ENCODE results near the gene POR. TPM values are rescaled to one million over a fixed set of nuclear protein-coding genes. Genes with fewer than 3 reads are reported as not detected.
"Not testable (repeated sequence)": the region's sequence is repeated elsewhere in the genome, so short reads cannot be mapped to it uniquely, and the experiment has no call there.

POR gene
- total and polyA plus RNA-seq, 2 donors, result 44.6 to 114 TPM

DNA sequence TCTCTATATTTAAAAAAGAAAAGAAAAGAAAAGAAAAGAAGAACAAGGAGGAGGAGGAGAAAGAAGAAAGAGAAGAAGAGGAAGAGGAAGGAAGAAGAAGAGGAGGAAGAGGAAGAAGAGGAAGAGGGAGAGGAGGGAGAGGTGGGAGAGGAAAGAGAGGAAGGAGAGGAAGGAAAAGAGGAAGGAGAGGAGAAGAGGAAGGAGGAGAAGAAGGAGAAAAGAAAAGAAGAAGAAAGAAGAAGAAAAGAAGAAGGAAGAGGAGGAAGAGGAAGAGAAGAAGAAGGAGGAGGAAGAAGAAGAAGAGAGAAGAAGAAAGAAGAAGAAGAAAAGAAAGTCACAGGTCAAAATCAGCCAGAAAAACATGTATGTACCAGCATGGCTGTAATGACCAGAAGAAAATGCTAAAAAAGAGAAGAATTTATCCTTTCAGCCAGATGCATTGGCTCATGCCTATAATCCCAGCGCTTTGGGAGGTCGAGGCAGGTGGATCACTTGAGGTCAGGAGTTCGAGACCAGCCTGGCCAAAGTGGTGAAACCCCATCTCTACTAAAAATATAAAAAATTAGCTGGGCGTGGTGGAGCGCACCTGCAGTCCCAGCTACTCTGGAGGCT, 5.3 kb upstream of the POR start:
- Histone ChIP-seq H3K27ac (ENCODE audit: low read depth in 1 of 2, low read length in 1 of 2) (no peak overlapping the region), H3K4me1 (ENCODE audit: control insufficient read depth in 2 of 2, insufficient read depth in 2 of 2, low read length in 2 of 2) (peaks cover 4 to 15% of the 10 kb centered on the region in 2 donors), H3K27me3 (ENCODE audit: control insufficient read depth in 2 of 2, insufficient read depth in 1 of 2, low read length in 1 of 2) (peaks cover 0 to 2% of the 10 kb centered on the region in 2 donors), H3K9me3 (ENCODE audit: control insufficient read depth in 2 of 2, insufficient read depth in 1 of 2, low read length in 1 of 2) (no peaks in the 10 kb centered on the region), H3K4me3 (ENCODE audit: low read length in 2 of 2) (no peak overlapping the region), H3K36me3 (ENCODE audit: control insufficient read depth in 2 of 2, insufficient read depth in 2 of 2, low read length in 1 of 2) (no peaks in the 10 kb centered on the region)
- WGBS, result 93% methylated on average over 5 of the region's 5 CpGs
- DNase-seq (ENCODE audit: low read depth in 6 of 9, low spot score in 9 of 9), result no peak

DNA sequence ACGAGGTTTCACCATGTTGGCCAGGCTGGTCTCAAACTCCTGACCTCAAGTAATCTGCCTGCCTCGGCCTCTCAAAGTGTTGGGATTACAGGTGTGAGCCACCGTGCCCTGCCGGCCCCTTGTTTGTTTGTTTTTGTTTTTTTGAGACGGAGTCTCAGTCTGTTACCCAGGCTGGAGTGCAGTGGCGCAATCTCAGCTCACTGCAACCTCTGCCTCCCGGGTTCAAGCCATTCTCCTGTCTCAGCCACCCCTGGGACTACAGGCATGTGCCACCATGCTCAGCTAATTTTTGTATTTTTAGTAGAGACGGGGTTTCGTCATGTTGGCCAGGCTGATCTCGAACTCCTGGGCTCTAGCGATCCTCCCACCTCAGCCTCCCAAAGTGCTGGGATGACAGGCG, 3.8 kb upstream of the POR start:
- not testable (repeated sequence) for H3K4me3 ChIP-seq (ENCODE audit: low read length in 2 of 2); H3K27ac ChIP-seq (ENCODE audit: low read depth in 1 of 2, low read length in 1 of 2); H3K9me3 ChIP-seq (ENCODE audit: control insufficient read depth in 2 of 2, insufficient read depth in 1 of 2, low read length in 1 of 2); DNase-seq (ENCODE audit: low read depth in 6 of 9, low spot score in 9 of 9); H3K27me3 ChIP-seq (ENCODE audit: control insufficient read depth in 2 of 2, insufficient read depth in 1 of 2, low read length in 1 of 2); H3K36me3 ChIP-seq (ENCODE audit: control insufficient read depth in 2 of 2, insufficient read depth in 2 of 2, low read length in 1 of 2)
- peaks cover 8 to 20% of the 10 kb centered on the region in 2 donors for H3K4me1 ChIP-seq (ENCODE audit: control insufficient read depth in 2 of 2, insufficient read depth in 2 of 2, low read length in 2 of 2)
- 92% methylated on average over 12 of the region's 12 CpGs for WGBS

DNA sequence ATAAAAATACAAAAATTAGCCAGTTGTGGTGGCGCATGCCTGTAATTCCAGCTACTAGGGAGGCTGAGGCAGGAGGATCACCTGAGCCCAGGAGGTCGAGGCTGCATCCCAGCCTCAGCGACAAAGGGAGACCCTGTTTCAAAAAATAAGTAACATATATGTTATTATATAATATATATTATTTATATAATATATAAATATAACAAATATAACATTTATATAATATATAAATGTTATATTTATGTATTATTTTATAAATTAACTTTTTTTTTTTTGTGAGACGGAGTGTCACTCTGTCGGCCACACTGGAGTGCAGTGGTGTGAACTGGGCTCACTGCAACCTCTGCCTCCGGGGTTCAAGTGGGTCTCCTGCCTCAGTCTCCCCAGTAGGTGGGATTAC, 1.5 kb upstream of the POR start:
- Histone ChIP-seq H3K4me3 (ENCODE audit: low read length in 2 of 2) (no peak overlapping the region), H3K4me1 (ENCODE audit: control insufficient read depth in 2 of 2, insufficient read depth in 2 of 2, low read length in 2 of 2) (peaks cover 16 to 20% of the 10 kb centered on the region in 2 donors), H3K27ac (ENCODE audit: low read depth in 1 of 2, low read length in 1 of 2) (no peak overlapping the region), H3K27me3 (ENCODE audit: control insufficient read depth in 2 of 2, insufficient read depth in 1 of 2, low read length in 1 of 2) (peaks cover 0 to 2% of the 10 kb centered on the region in 2 donors), H3K9me3 (ENCODE audit: control insufficient read depth in 2 of 2, insufficient read depth in 1 of 2, low read length in 1 of 2) (no peaks in the 10 kb centered on the region), H3K36me3 (ENCODE audit: control insufficient read depth in 2 of 2, insufficient read depth in 2 of 2, low read length in 1 of 2) (no peaks in the 10 kb centered on the region)
- no peak for DNase-seq (ENCODE audit: low read depth in 6 of 9, low spot score in 9 of 9)
- 99% methylated on average over 6 of the region's 6 CpGs for WGBS

DNA sequence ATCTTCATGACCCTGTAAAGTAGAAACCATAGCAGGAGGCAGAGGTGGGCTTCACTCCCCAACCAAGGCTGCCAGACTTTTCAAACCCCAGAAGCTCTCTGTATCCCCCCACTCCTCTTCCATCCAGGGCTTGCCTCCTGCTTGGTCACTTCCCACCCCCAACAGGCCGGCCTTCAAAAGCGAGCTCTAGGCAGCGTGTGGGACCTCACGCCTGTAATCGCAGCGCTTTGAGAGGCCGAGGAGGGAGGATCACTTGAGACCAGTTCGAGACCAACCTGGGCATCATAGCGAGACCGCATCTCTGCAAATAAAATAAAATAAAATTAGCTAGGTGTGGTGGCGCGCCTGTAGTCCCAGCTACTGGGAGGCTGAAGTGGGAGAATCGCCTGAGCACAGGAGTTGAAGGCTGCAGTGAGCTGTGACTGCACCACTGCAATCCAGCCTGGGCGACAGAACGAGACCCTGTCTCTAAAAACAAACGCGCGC, 743 bp upstream of the POR start:
- no peak for DNase-seq (ENCODE audit: low read depth in 6 of 9, low spot score in 9 of 9)
- H3K27ac ChIP-seq (ENCODE audit: low read depth in 1 of 2, low read length in 1 of 2), result peak overlapping the region; percentile 86 to 96

DNA sequence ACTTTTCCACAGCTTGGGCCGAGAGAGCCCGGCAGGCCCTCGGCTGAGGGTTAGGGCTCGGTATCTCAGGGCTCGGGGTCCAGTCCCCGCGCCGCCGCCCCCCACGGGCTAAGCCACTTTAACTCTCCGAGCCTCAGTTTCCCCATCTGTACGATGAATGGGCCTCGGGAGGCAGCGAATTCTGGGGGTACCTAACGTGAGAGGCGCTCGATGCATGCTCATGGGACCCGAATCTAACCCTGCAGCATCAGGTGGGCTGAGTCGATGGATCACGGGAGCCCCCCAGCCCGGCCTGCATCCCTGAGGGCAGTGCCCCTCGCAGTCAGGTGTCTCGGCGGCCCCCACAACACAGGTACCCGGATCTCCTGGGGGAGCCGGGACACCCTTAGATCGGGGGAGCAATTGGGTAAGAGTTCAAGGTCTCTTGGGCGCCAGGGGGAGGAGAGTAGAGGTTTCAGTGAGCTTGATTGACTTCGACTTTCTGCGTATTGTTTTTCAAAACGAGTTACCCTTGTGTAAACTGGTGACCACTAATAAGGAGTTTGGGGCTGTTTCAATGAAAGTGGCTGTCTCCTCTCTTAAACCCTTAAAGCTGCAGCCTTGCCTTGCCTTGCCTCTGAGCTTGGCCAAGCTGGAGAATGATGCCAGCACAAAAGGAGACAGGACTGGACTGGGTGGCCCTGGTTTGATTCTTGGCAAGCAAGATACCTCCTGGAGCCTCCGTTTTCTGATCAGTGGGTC, 631 bp downstream of the POR start:
- Histone ChIP-seq H3K4me3 (ENCODE audit: low read length in 2 of 2) (peak overlapping the region; percentile 86 to 97), H3K4me1 (ENCODE audit: control insufficient read depth in 2 of 2, insufficient read depth in 2 of 2, low read length in 2 of 2) (peaks cover 17 to 20% of the 10 kb centered on the region in 2 donors), H3K27ac (ENCODE audit: low read depth in 1 of 2, low read length in 1 of 2) (peak overlapping the region; percentile 68 to 90), H3K36me3 (ENCODE audit: control insufficient read depth in 2 of 2, insufficient read depth in 2 of 2, low read length in 1 of 2) (no peaks in the 10 kb centered on the region), H3K27me3 (ENCODE audit: control insufficient read depth in 2 of 2, insufficient read depth in 1 of 2, low read length in 1 of 2) (peaks cover 0 to 2% of the 10 kb centered on the region in 2 donors), H3K9me3 (ENCODE audit: control insufficient read depth in 2 of 2, insufficient read depth in 1 of 2, low read length in 1 of 2) (no peaks in the 10 kb centered on the region)
- 3% methylated on average over 32 of the region's 32 CpGs for WGBS
- peak in 3 of 9 donors; percentile 30 to 56 (median 34) for DNase-seq (ENCODE audit: low read depth in 6 of 9, low spot score in 9 of 9)

More for the DNA sequence above, 743 bp upstream of the POR start:
- Histone ChIP-seq H3K9me3 (ENCODE audit: control insufficient read depth in 2 of 2, insufficient read depth in 1 of 2, low read length in 1 of 2) (no peaks in the 10 kb centered on the region), H3K36me3 (ENCODE audit: control insufficient read depth in 2 of 2, insufficient read depth in 2 of 2, low read length in 1 of 2) (no peaks in the 10 kb centered on the region), H3K4me3 (ENCODE audit: low read length in 2 of 2) (peak overlapping the region; percentile 86), H3K4me1 (ENCODE audit: control insufficient read depth in 2 of 2, insufficient read depth in 2 of 2, low read length in 2 of 2) (peaks cover 16 to 20% of the 10 kb centered on the region in 2 donors), H3K27me3 (ENCODE audit: control insufficient read depth in 2 of 2, insufficient read depth in 1 of 2, low read length in 1 of 2) (peaks cover 0 to 2% of the 10 kb centered on the region in 2 donors)
- WGBS, result 53% methylated on average over 18 of the region's 18 CpGs

DNA sequence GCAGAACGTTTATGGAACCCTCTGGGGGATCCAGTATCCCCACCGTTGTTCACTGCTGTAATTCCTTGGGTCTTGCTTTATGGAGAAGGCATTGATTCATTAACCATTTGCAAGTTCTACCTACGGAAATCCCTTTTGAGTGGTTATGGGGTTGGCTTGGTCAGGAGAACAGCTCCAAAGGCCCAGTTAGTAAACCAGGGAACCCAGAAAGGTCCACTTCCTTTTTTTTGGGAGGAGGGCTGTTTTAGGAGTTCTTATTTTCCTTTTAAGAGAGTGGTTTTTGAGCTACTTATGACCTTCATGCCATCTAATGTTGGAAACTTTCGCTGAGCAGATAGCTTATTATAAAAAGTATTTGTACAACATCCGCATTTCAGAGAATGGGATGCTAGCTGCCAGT, 1.3 kb downstream of the POR start:
- Histone ChIP-seq H3K27ac (ENCODE audit: low read depth in 1 of 2, low read length in 1 of 2) (no peak overlapping the region), H3K36me3 (ENCODE audit: control insufficient read depth in 2 of 2, insufficient read depth in 2 of 2, low read length in 1 of 2) (peaks cover 2 to 3% of the 10 kb centered on the region in 2 donors), H3K27me3 (ENCODE audit: control insufficient read depth in 2 of 2, insufficient read depth in 1 of 2, low read length in 1 of 2) (no peaks in the 10 kb centered on the region), H3K9me3 (ENCODE audit: control insufficient read depth in 2 of 2, insufficient read depth in 1 of 2, low read length in 1 of 2) (no peaks in the 10 kb centered on the region), H3K4me1 (ENCODE audit: control insufficient read depth in 2 of 2, insufficient read depth in 2 of 2, low read length in 2 of 2) (peaks cover 19 to 20% of the 10 kb centered on the region in 2 donors), H3K4me3 (ENCODE audit: low read length in 2 of 2) (peak overlapping the region; percentile 86 to 97)
- WGBS, result 83% methylated on average over 5 of the region's 5 CpGs
- no peak for DNase-seq (ENCODE audit: low read depth in 6 of 9, low spot score in 9 of 9)

DNA sequence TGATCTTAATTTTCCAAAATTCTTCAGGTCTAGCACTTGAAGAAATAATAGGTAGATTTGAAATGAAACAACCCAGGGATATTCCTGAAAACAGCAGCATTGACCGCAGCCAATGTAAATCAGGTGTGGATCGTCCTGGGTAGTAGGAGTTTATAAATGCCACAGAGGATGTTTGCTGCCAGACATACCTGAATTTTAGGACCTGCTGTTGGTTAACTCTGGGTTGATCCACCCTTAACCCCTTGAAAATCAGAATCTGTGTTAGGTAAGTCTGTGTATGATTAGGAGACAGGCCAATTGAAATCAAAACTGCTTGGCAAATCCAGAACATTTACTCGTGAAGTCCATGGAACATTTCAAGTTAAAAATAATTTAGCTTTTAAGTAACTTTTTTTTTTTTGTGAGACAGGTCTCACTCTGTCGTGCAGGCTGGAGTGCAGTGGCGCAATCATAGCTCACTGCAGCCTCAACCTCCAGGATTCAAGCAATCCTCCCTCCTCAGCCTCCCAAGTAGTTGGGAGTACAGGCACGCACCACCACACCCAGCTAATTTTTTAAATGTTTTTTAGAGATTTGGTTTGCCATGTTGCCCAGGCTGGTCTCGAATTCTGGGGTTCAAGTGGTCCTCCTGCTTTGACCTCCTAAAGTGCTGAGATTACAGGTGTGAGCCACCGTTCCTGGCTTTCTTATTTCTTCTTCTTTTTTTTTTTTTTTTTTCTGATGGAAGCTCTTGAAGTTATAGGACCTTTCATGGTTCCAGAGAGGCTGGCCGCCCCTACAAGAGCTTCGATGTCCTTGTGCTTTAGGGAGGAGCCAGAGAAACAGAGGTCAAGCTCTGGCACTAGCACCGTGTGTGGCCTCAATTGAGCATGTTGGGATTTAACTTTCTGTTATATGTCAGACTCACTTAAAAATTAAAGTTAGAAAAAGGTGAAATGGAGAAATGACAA, 2.0 kb downstream of the POR start:
- Histone ChIP-seq H3K9me3 (ENCODE audit: control insufficient read depth in 2 of 2, insufficient read depth in 1 of 2, low read length in 1 of 2) (no peaks in the 10 kb centered on the region), H3K4me3 (ENCODE audit: low read length in 2 of 2) (peak overlapping the region in 1 of 2 donors; percentile 86), H3K27me3 (ENCODE audit: control insufficient read depth in 2 of 2, insufficient read depth in 1 of 2, low read length in 1 of 2) (no peaks in the 10 kb centered on the region), H3K27ac (ENCODE audit: low read depth in 1 of 2, low read length in 1 of 2) (no peak overlapping the region), H3K36me3 (ENCODE audit: control insufficient read depth in 2 of 2, insufficient read depth in 2 of 2, low read length in 1 of 2) (peaks cover 2 to 3% of the 10 kb centered on the region in 2 donors), H3K4me1 (ENCODE audit: control insufficient read depth in 2 of 2, insufficient read depth in 2 of 2, low read length in 2 of 2) (peaks cover 19 to 20% of the 10 kb centered on the region in 2 donors)
- WGBS, result 96% methylated on average over 11 of the region's 11 CpGs
- DNase-seq (ENCODE audit: low read depth in 6 of 9, low spot score in 9 of 9), result no peak

DNA sequence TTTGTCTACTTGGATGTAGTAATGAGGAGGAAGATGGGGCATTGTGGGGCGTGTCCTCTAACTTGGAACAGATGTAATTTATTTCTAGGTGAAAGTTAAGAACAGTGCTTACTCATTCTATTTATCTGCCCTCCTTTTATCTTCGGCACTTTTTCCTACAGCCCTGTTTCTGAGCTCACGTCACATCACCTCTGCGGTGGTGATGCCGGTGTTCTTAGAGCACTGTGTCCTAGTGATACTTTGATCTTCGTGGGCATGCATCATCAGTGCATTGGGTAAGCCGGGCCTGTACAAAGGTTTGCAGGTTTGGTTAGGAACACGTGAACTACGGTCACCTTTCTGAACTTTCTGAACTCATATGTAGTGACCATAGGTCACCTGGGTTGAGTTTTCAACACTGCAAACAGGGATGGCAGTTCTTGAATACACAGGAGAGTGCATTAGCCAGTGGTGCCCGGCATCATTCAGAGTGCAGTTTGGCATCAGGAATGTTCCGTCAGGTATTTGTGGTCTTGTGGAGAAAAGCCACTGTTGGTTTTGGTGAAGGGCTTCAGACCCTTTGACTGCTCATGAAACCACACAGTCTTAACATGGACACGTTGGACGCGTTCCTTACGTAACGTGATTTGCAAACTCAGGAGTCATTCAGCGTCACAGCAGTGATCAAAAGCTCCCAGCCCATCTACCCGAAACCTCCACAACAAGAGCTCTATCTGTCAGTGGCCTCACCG, 5.6 kb downstream of the POR start:
- Histone ChIP-seq H3K4me3 (ENCODE audit: low read length in 2 of 2) (no peak overlapping the region), H3K27ac (ENCODE audit: low read depth in 1 of 2, low read length in 1 of 2) (no peak overlapping the region), H3K4me1 (ENCODE audit: control insufficient read depth in 2 of 2, insufficient read depth in 2 of 2, low read length in 2 of 2) (peaks cover 12 to 16% of the 10 kb centered on the region in 2 donors), H3K9me3 (ENCODE audit: control insufficient read depth in 2 of 2, insufficient read depth in 1 of 2, low read length in 1 of 2) (no peaks in the 10 kb centered on the region), H3K27me3 (ENCODE audit: control insufficient read depth in 2 of 2, insufficient read depth in 1 of 2, low read length in 1 of 2) (no peaks in the 10 kb centered on the region), H3K36me3 (ENCODE audit: control insufficient read depth in 2 of 2, insufficient read depth in 2 of 2, low read length in 1 of 2) (peaks cover 2 to 3% of the 10 kb centered on the region in 2 donors)
- WGBS, result 96% methylated on average over 19 of the region's 19 CpGs
- no peak for DNase-seq (ENCODE audit: low read depth in 6 of 9, low spot score in 9 of 9)
